PC-9 (cell line): ENCODE results near the gene YPEL3. TPM values are rescaled to one million over a fixed set of nuclear protein-coding genes. Genes with fewer than 3 reads are reported as not detected.

Experiments
- Bru-seq: library from RNA; stranded (reverse); fragments of 400-500 nt; gene quantifications from one replicate; lab custom pipeline; 2021; lab: Mats Ljungman, UMichigan
- BruChase-seq, 2 experiments: library from RNA; stranded (reverse); fragments of 400-500 nt; gene quantifications; one replicate each; lab custom pipeline; 2021; lab: Mats Ljungman, UMichigan
- BruUV-seq: library from RNA; stranded (reverse); fragments of 400-500 nt; replicated peaks from 2 replicates; lab custom pipeline; 2021; lab: Mats Ljungman, UMichigan
- CTCF ChIA-PET: fragments of 300-600 bp; sonication (Branson Sonifier 250); formaldehyde crosslinking; loops from one replicate; lab custom pipeline; 2022; ENCODE audit warnings: antibody characterized with exemption; lab: Charles Lee
- POLR2A ChIA-PET: fragments of 300-600 bp; sonication (Branson Sonifier 250); formaldehyde crosslinking; loops from one replicate; lab custom pipeline; 2022; ENCODE audit warnings: antibody characterized with exemption; ENCODE audit not compliant: unreplicated experiment; lab: Charles Lee
- DNase-seq, 2 experiments: peaks; one replicate each; pipeline versions ENCODE4 v3.0.0 to v3.0.0-alpha.2; 2015 to 2022; ENCODE audit warnings: mixed read lengths in 1 of 2
- H2AFZ ChIP-seq: fragments of 200-600 bp; sonication (generic); 2 replicates; pipeline ENCODE4 v1.8.1; 2017; ENCODE audit warnings: antibody characterized with exemption
- H3F3A ChIP-seq: fragments of 200-600 bp; sonication (generic); 2 replicates; pipeline ENCODE4 v1.8.1; 2017; ENCODE audit warnings: antibody characterized with exemption, mild to moderate bottlenecking, low read depth; ENCODE audit not compliant: insufficient read depth
- H3K27ac ChIP-seq: fragments of 200-600 bp; sonication (generic); 2 replicates; pipeline ENCODE4 v1.6.1; 2016; ENCODE audit warnings: mixed run types
- H3K27me3 ChIP-seq: fragments of 200-600 bp; sonication (generic); 2 replicates; pipeline ENCODE4 v1.6.1; 2016; ENCODE audit warnings: low read depth, mixed run types; ENCODE audit not compliant: insufficient read depth
- H3K36me3 ChIP-seq: fragments of 200-600 bp; sonication (generic); 2 replicates; pipeline ENCODE4 v1.6.1; 2016; ENCODE audit warnings: low read depth, mixed run types
- H3K4me1 ChIP-seq: fragments of 200-600 bp; sonication (generic); replicated peaks from 2 replicates; pipeline ENCODE4 v1.6.1; 2016; ENCODE audit warnings: mixed run types; ENCODE audit not compliant: insufficient read depth
- H3K4me2 ChIP-seq: fragments of 200-600 bp; sonication (generic); 2 replicates; pipeline ENCODE4 v1.6.1; 2017; ENCODE audit warnings: mixed run types
- H3K4me3 ChIP-seq: fragments of 200-600 bp; sonication (generic); 2 replicates; pipeline ENCODE4 v1.6.1; 2016; ENCODE audit warnings: mixed run types
- H3K79me2 ChIP-seq: fragments of 200-600 bp; sonication (generic); 2 replicates; pipeline ENCODE4 v1.6.1; 2017; ENCODE audit warnings: low read depth, mixed run types
- H3K9me2 ChIP-seq: fragments of 200-600 bp; sonication (generic); 2 replicates; pipeline ENCODE4 v1.8.1; 2017; ENCODE audit warnings: mild to moderate bottlenecking; ENCODE audit not compliant: insufficient read depth
- H3K9me3 ChIP-seq: fragments of 200-600 bp; sonication (generic); 2 replicates; pipeline ENCODE4 v1.8.1; 2016; ENCODE audit warnings: low read depth; ENCODE audit not compliant: insufficient read depth
- H4K20me1 ChIP-seq: fragments of 200-600 bp; sonication (generic); 2 replicates; pipeline ENCODE4 v1.8.1; 2017; ENCODE audit not compliant: insufficient read depth
- CTCF ChIP-seq: fragments of 200-600 bp; sonication (generic); conservative IDR thresholded peaks from 2 replicates; pipeline ENCODE4 v1.6.1; 2017; ENCODE audit warnings: mixed run types, antibody characterized with exemption, mild to moderate bottlenecking, moderate library complexity
- EZH2 ChIP-seq: fragments of 200-600 bp; sonication (generic); IDR thresholded peaks from 2 replicates; pipeline ENCODE4 v1.8.0; 2017; ENCODE audit warnings: antibody characterized with exemption, low read depth
- intact Hi-C: fragments of 100-400 bp; cut with micrococcal nuclease; formaldehyde crosslinking; loops from one replicate; pipeline ENCODE4 v1.10.0; 2022; ENCODE audit not compliant: unreplicated experiment
- long read RNA-seq: library from polyadenylated mRNA; stranded (forward); transcript quantifications from one replicate; pipeline ENCODE4 v2.0.0, GENCODE V29; 2022
- total RNA-seq: library from RNA; stranded (reverse); gene quantifications from 2 replicates; pipeline ENCODE4 v1.2.3, GENCODE V29; 2021

Gene YPEL3
- 95.4 and 129 TPM in 2 replicates for total RNA-seq
- percentile 63 among the genes with signal in this experiment for Bru-seq, nascent RNA
- BruChase-seq, experiment 1, labeled RNA remaining after a 2-hour chase: percentile 81 among the genes with signal in this experiment
- percentile 86 among the genes with signal in this experiment for BruChase-seq, experiment 2, labeled RNA remaining after a 6-hour chase
- long read RNA-seq, transcript YPEL3-210 (5 exons, 371 nt): minor isoform, 21 of 228 reads
- long read RNA-seq, transcript YPEL3-202 (4 exons, 1,588 nt): minor isoform, 5 of 228 reads
- long read RNA-seq, transcript YPEL3-201 (5 exons, 935 nt): major isoform, 163 of 228 reads
- long read RNA-seq, partial matches to known transcripts: 3 of 228 reads
- long read RNA-seq, other reads (novel, unspliced or antisense): 33 of 228 reads

GRCh38 chr16:30096105-30096861 is at the start of gene YPEL3:
YPEL3 (minus strand) TSS chr16:30096213; CDS start chr16:30095482, 731 bp downstream.
- TF ChIP-seq CTCF (no peak), EZH2 (no peak)
- ChIA-PET CTCF (no interaction called here), POLR2A (no interaction called here)
- peaks cover 27% of the 10 kb centered on the region for H3K4me1 ChIP-seq
- H3K36me3 ChIP-seq: no peaks in the 10 kb centered on the region; the same call in 1 of the 2 replicates
- no peaks in the 10 kb centered on the region for H3K9me2 ChIP-seq
- intact Hi-C loops: loop anchor here (1.0 to 10.0 kb wide), 2 partner anchors 19 to 559 kb away; partner anchors contain the start of genes FBRS and PRR14
- H3K9me3 ChIP-seq: peaks cover 17% of the 10 kb centered on the region
- peaks cover 36% of the 10 kb centered on the region; the same call in 1 of the 2 replicates for H3F3A ChIP-seq
- peak within 1 kb of the TSS; percentile 99 for H3K4me2 ChIP-seq
- peak within 1 kb of the TSS; percentile 39 for H3K27ac ChIP-seq
- DNase-seq: peak; percentile 69 to 96
- H3K4me3 ChIP-seq: peak within 1 kb of the TSS; percentile 72
- H3K79me2 ChIP-seq: 0 out of 2 replicates have a peak, but pooled peaks cover 7% of the 10 kb centered on the region
- H3K27me3 ChIP-seq: no peaks in the 10 kb centered on the region
- TSS peak; percentile 77 for BruUV-seq
- no peaks in the 10 kb centered on the region for H4K20me1 ChIP-seq
- H2AFZ ChIP-seq: peak within 1 kb of the TSS; percentile 77; the same call in 1 of the 2 replicates

- H3K4me2 ChIP-seq: no peak overlapping the region
- H3F3A ChIP-seq: no peaks in the 10 kb centered on the region; the same call in 1 of the 2 replicates
- DNase-seq: no peak
- H3K9me2 ChIP-seq: no peaks in the 10 kb centered on the region
- no peaks in the 10 kb centered on the region for H3K79me2 ChIP-seq
- H2AFZ ChIP-seq: no peak overlapping the region
- H3K9me3 ChIP-seq: peaks cover 14% of the 10 kb centered on the region; the same call in 1 of the 2 replicates
- no peaks in the 10 kb centered on the region for H3K4me1 ChIP-seq
- no peak overlapping the region for H3K4me3 ChIP-seq
- H4K20me1 ChIP-seq: no peaks in the 10 kb centered on the region
- no peaks in the 10 kb centered on the region for H3K36me3 ChIP-seq
- TF ChIP-seq EZH2: no peak
- TF ChIP-seq CTCF: no peak
- intact Hi-C loops: no loop called here
- CTCF ChIA-PET: no interaction called here
- BruUV-seq: no TSS peak
- H3K27me3 ChIP-seq: no peaks in the 10 kb centered on the region
- no peak overlapping the region for H3K27ac ChIP-seq
- POLR2A ChIA-PET: interaction anchor here (0.7 kb wide), 2 partner anchors 61 to 94 kb away, joined by 3 read pairs; no protein-coding TSS in a partner anchor
Observed at GRCh38 chr16:30145657-30146056, 49.6 kb upstream of the YPEL3 start.

- H3K27me3 ChIP-seq: no peaks in the 10 kb centered on the region
- CTCF ChIA-PET: no interaction called here
Observed at GRCh38 chr16:30144917-30145316, 48.9 kb upstream of the YPEL3 start.

More at GRCh38 chr16:30144917-30145316, 48.9 kb upstream of the YPEL3 start:
- DNase-seq: no peak
- no peak overlapping the region for H3K27ac ChIP-seq
- POLR2A ChIA-PET: interaction anchor here (0.7 kb wide), 1 partner anchor 62 kb away, joined by 3 read pairs; no protein-coding TSS in a partner anchor
- no peaks in the 10 kb centered on the region for H4K20me1 ChIP-seq
- no peaks in the 10 kb centered on the region; the same call in 1 of the 2 replicates for H3F3A ChIP-seq
- no peaks in the 10 kb centered on the region for H3K4me1 ChIP-seq
- intact Hi-C loops: no loop called here
- no peaks in the 10 kb centered on the region for H3K9me2 ChIP-seq
- H3K4me3 ChIP-seq: no peak overlapping the region
- H3K9me3 ChIP-seq: peaks cover 13% of the 10 kb centered on the region; the same call in 1 of the 2 replicates
- TF ChIP-seq EZH2: no peak
- TF ChIP-seq CTCF: no peak
- H2AFZ ChIP-seq: no peak overlapping the region
- no peak overlapping the region for H3K4me2 ChIP-seq
- no TSS peak for BruUV-seq
- H3K36me3 ChIP-seq: no peaks in the 10 kb centered on the region
- no peaks in the 10 kb centered on the region for H3K79me2 ChIP-seq
